HG02840 (cell line): Measurements from ENCODE around the gene ZNF219.

ENCODE experiments used
- ATAC-seq: cut with Tn5 transposase; IDR thresholded peaks from one replicate; pipeline ENCODE4 v1.9.1; 2021; ENCODE audit warnings: mild to moderate bottlenecking, moderate library complexity, moderate number of reproducible peaks; ENCODE audit not compliant: unreplicated experiment, low FRiP score

The ZNF219 gene

GRCh38 chr14:21098076-21098891, at the start of gene ZNF219:
Gene ZNF219, minus strand, starts transcription at chr14:21098655. Its CDS starts 5,064 bp downstream, at chr14:21093591.
- ATAC-seq: no peak

- no peak for ATAC-seq
Observed at GRCh38 chr14:21145437-21145836, 47.0 kb upstream of the ZNF219 start.

GRCh38 chr14:21142357-21142756, 43.9 kb upstream of the ZNF219 start:
- ATAC-seq: no peak

- no peak for ATAC-seq
Observed at GRCh38 chr14:21136024-21136423, 37.6 kb upstream of the ZNF219 start.

GRCh38 chr14:21133901-21134300, 35.4 kb upstream of the ZNF219 start:
- no peak for ATAC-seq

- ATAC-seq: no peak
Observed at GRCh38 chr14:21123429-21123828, 25.0 kb upstream of the ZNF219 start.

- no peak for ATAC-seq
Observed at GRCh38 chr14:21121122-21121521, 22.7 kb upstream of the ZNF219 start.

- ATAC-seq: no peak
Observed at GRCh38 chr14:21120686-21121085, 22.2 kb upstream of the ZNF219 start.

GRCh38 chr14:21118933-21119332, 20.5 kb upstream of the ZNF219 start:
- ATAC-seq: no peak

GRCh38 chr14:21113369-21113768, 14.9 kb upstream of the ZNF219 start:
- no peak for ATAC-seq

GRCh38 chr14:21112255-21112654, 13.8 kb upstream of the ZNF219 start:
- no peak for ATAC-seq

GRCh38 chr14:21109377-21110138, 11.1 kb upstream of the ZNF219 start:
- ATAC-seq: no peak

GRCh38 chr14:21108791-21109190, 10.3 kb upstream of the ZNF219 start:
- ATAC-seq: no peak

- ATAC-seq: no peak
Observed at GRCh38 chr14:21107283-21107800, 8.9 kb upstream of the ZNF219 start.

- no peak for ATAC-seq
Observed at GRCh38 chr14:21106498-21107282, 8.2 kb upstream of the ZNF219 start.

GRCh38 chr14:21106176-21106497, 7.7 kb upstream of the ZNF219 start:
- ATAC-seq: no peak

GRCh38 chr14:21105095-21105494, 6.6 kb upstream of the ZNF219 start:
- ATAC-seq: no peak

- ATAC-seq: no peak
Observed at GRCh38 chr14:21104448-21105060, 6.1 kb upstream of the ZNF219 start.

- ATAC-seq: peak; percentile 91
Observed at GRCh38 chr14:21103710-21104447, 5.4 kb upstream of the ZNF219 start.

- ATAC-seq: no peak
Observed at GRCh38 chr14:21103411-21103709, 4.9 kb upstream of the ZNF219 start.
